ENCODE measurements around the gene PIK3AP1. TPM values are rescaled to one million over a fixed set of nuclear protein-coding genes. Genes with fewer than 3 reads are reported as not detected.

PIK3AP1 gene
- total RNA-seq, 4 donors from 2014 or later, result 16.6 to 34.7 (median 29.7) TPM

- TF ChIP-seq CTCF (IDR thresholded peaks at IDR 0.05), result no peak
- ATAC-seq (ENCODE audit: low FRiP score) (no peak), DNase-seq (ENCODE audit: low spot score) (no peak)
These were observed 82.6 kb downstream of the PIK3AP1 start for GRCh38 chr10:96637709-96638108.

GRCh38 chr10:96636551-96636950 is 83.8 kb downstream of the PIK3AP1 start:
- ATAC-seq (ENCODE audit: low FRiP score) (no peak), DNase-seq (ENCODE audit: low spot score) (no peak)
- no peak for TF ChIP-seq CTCF (IDR thresholded peaks at IDR 0.05)

- ATAC-seq (ENCODE audit: low FRiP score) (no peak), DNase-seq (ENCODE audit: low spot score) (no peak)
- TF ChIP-seq CTCF (IDR thresholded peaks at IDR 0.05), result no peak
These were observed 87.2 kb downstream of the PIK3AP1 start for GRCh38 chr10:96632974-96633710.

GRCh38 chr10:96627292-96627691 is 93.0 kb downstream of the PIK3AP1 start:
- no peak for ATAC-seq (ENCODE audit: low FRiP score)
- no peak for TF ChIP-seq CTCF (IDR thresholded peaks at IDR 0.05)

GRCh38 chr10:96626795-96627194 is 93.5 kb downstream of the PIK3AP1 start:
- ATAC-seq (ENCODE audit: low FRiP score) (no peak), DNase-seq (ENCODE audit: low spot score) (no peak)
- TF ChIP-seq CTCF (IDR thresholded peaks at IDR 0.05), result no peak

More at GRCh38 chr10:96627292-96627691, 93.0 kb downstream of the PIK3AP1 start:
- no peak for DNase-seq (ENCODE audit: low spot score)

- no peak for TF ChIP-seq CTCF (IDR thresholded peaks at IDR 0.05)
- DNase-seq (ENCODE audit: low spot score) (no peak), ATAC-seq (ENCODE audit: low FRiP score) (no peak)
These were observed 95.1 kb downstream of the PIK3AP1 start for GRCh38 chr10:96625173-96625572.
